RWPE1 (cell line): Measurements from ENCODE around the gene EOMES.

ENCODE experiments used
- CTCF ChIA-PET: fragments of 350-600 bp; sonication (Branson Sonifier 250); formaldehyde crosslinking; extraction: SDS; loops from one replicate; lab custom pipeline; 2021; lab: Yijun Ruan, JAX
- POLR2A ChIA-PET: fragments of 400-600 bp; formaldehyde crosslinking; extraction: SDS; loops from one replicate; lab custom pipeline; 2020; ENCODE audit warnings: antibody characterized with exemption; ENCODE audit not compliant: low non-redundant PET; lab: Yijun Ruan, JAX
- DNase-seq: peaks from one replicate; pipeline ENCODE4 v3.0.0; 2012; ENCODE audit warnings: low spot score
- H3K27ac ChIP-seq: fragments of 450-650 bp; 2 replicates; pipeline ENCODE4 v1.5.1; 2017
- TF ChIP-seq, protein P1 (sequence below): fragments of 450-650 bp; conservative IDR thresholded peaks from 2 replicates; pipeline ENCODE4 v1.5.1; 2017; ENCODE audit warnings: low read depth, mild to moderate bottlenecking

The EOMES gene

DNA sequence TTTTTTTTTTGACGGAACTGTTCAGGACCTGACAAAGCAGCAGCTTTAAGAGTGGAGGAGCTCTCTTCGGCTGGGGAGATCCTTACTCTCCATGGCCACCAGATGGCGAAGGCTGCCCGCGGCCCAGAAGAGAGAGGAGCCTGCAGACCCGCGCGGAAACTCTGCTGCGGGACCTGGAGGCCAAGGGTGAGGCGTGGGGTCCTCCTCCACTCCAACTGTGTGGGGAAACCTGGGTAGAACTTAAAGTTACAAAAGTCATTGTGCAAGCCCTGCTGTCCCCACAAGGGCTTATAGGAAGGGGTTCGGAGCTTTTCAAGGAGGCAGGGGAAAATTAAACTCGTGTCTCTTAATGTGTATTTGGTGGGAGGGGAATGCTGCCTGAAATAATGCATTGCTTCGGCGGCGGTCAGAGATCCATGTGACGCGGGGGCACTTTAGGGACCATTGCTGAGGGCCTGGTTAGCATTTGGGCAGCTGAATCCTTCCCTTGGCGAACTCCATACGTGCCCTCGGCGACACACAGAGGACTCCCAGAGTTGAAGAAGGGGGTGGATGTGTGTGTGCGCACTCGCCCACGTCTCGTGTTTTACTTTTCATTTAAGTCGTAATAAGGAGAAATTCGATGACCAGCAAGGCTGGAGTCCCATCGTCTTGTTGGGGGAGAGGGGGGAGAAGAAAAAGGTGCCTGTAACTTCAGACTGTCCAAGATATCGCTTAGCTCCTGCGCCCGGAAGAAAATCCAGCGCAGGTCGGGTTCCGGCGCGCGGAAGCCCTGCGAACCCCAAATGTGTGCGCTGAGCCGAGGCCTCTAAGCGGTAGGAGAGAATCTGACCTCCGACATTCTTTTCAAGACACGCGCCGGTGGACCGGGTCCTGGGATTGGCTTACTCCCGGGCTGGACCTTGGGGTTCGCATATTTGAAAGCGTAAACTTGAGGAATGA is 9.7 kb downstream of the EOMES start:
- DNase-seq, result peak; percentile 76
- ChIA-PET POLR2A (no interaction called here), CTCF (interaction anchor here (0.6 to 1.9 kb wide), 9 partner anchors 9 to 625 kb away, joined by 3 to 17 read pairs (median 3); partner anchors contain the start of gene EOMES)
- TF ChIP-seq, protein P1, sequence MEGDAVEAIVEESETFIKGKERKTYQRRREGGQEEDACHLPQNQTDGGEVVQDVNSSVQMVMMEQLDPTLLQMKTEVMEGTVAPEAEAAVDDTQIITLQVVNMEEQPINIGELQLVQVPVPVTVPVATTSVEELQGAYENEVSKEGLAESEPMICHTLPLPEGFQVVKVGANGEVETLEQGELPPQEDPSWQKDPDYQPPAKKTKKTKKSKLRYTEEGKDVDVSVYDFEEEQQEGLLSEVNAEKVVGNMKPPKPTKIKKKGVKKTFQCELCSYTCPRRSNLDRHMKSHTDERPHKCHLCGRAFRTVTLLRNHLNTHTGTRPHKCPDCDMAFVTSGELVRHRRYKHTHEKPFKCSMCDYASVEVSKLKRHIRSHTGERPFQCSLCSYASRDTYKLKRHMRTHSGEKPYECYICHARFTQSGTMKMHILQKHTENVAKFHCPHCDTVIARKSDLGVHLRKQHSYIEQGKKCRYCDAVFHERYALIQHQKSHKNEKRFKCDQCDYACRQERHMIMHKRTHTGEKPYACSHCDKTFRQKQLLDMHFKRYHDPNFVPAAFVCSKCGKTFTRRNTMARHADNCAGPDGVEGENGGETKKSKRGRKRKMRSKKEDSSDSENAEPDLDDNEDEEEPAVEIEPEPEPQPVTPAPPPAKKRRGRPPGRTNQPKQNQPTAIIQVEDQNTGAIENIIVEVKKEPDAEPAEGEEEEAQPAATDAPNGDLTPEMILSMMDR, result peak; percentile 84
- H3K27ac ChIP-seq, result peak overlapping the region; percentile 68

DNA sequence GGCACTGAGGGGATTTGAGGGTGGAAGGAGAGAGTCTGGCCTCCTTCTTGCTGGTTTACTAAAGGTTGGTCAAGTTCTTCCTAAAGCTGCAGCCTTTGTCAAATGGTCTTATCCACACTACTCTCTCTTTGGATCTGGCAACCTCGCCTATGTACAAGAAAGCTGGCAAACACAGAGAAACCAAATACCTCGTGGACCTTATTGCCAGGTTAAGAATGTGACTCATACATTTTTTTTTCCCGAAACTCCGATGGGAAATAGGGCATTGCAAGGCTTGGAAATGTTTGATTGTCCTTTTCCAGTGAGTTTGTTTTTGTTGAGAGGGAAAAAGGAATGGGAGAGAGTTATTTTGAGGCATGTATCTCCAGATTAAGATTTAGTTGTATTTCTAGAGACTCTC is 13.9 kb downstream of the EOMES start:
- H3K27ac ChIP-seq, result no peak overlapping the region
- CTCF ChIA-PET, result no interaction called here
- POLR2A ChIA-PET, result no interaction called here
- DNase-seq, result no peak
- TF ChIP-seq, protein P1, result no peak

DNA sequence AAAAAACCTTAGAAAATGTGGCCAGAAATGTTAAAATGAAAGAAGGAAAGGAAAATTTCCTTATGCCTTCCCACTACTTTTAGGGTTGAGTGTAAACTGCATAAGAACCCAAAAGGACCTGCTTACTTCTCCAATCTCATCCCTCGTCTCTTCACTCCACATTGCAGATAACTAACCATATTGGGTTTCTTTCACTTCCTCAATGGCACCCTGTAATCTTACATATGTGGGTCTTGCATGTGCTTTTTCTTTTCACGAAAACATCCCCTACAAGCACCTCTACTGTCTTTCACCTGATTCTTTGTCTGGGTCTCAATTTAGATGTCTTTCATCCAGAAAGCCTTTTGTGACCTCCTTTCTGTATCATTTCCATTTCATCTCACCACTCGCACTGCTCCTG is 23.1 kb downstream of the EOMES start:
- no peak overlapping the region for H3K27ac ChIP-seq
- ChIA-PET POLR2A (no interaction called here), CTCF (interaction anchor here (0.6 kb wide), 1 partner anchor 280 kb away, joined by 3 read pairs; no protein-coding TSS in a partner anchor)
- TF ChIP-seq, protein P1, result no peak
- no peak for DNase-seq

DNA sequence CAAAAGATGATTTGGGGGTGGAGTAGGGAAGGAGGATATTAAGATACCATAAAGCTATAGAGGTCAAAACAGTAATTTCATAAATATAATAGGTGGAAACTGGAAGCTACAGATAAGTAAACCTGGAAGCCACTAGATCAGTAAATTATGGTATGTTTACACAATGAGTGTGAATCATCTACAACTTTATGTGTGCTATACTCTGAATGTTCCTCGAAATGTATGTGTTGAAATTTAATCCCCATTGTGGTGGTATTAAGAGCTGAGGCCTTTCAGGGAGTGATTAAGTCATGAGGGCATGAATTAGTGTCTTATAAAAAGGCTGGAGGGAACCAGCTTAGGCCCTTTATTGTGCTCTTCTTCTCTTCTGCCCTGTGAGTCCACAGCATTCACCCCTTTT is 25.2 kb downstream of the EOMES start:
- ChIA-PET POLR2A (no interaction called here), CTCF (no interaction called here)
- TF ChIP-seq, protein P1, result no peak
- DNase-seq, result peak; percentile 27
- H3K27ac ChIP-seq, result no peak overlapping the region

DNA sequence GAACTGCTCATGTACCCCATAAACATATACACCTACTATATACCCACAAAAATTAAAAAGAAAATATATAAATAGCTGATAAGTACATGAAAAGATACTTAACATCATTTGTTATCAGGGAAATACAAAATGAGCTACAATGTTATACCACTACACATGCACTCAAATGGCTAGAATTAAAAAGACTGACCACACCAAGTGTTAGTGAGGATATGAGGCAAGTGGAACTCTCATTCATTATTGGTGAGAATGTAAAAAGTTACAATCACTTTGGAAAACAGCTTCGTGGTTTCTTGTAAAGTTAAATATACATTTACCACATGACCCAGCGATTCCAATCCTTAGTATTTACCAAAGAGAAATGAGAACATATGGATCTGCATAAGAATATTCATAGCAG is 26.5 kb downstream of the EOMES start:
- H3K27ac ChIP-seq, result no peak overlapping the region
- POLR2A ChIA-PET, result no interaction called here
- TF ChIP-seq, protein P1, result no peak
- CTCF ChIA-PET, result no interaction called here
- no peak for DNase-seq

DNA sequence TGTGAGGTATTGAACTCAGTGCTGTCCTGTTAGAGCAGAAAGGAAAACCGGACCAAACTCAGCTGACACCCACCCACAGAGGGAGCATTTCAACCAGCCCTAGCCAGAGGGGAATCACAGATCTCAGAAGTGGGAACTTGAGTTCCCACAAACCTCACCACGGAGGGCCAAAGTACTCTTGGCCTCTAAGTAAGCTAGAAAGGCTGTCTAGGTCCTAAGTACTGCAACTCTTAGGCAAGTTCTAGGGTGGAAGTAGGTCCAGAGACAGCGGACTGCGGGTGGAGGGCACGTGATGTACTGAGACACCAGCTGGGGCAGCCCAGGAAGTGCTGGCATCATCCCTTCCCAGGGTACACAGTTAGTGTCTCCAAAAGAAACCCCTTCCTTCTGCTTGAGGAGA is 34.1 kb downstream of the EOMES start:
- ChIA-PET POLR2A (no interaction called here), CTCF (no interaction called here)
- H3K27ac ChIP-seq, result no peak overlapping the region
- TF ChIP-seq, protein P1, result no peak
- DNase-seq, result no peak
